Neutrophil (primary cell): ENCODE data around the gene RIOX2.

Experiments used
- H3K27ac ChIP-seq: fragments of 200-600 bp; sonication (generic); 2 replicates; pipeline ENCODE4 v1.5.1; 2016; ENCODE audit warnings: mild to moderate bottlenecking, moderate library complexity
- H3K27me3 ChIP-seq: fragments of 200-600 bp; sonication (generic); 2 replicates; pipeline ENCODE4 v1.6.0; 2016; ENCODE audit warnings: mild to moderate bottlenecking
- H3K36me3 ChIP-seq: fragments of 200-600 bp; sonication (generic); 2 replicates; pipeline ENCODE4 v1.5.1; 2017
- H3K4me1 ChIP-seq, 2 experiments: fragments of 200-600 bp in 1 of 2; sonication (generic) in 1 of 2; 1 replicate in 1 of 2; 2 replicates in 1 of 2; pipeline versions ENCODE4 v1.5.1 to v1.6.1; 2013 to 2016; ENCODE audit warnings: low read depth in 1 of 2, low read length in 1 of 2, mild to moderate bottlenecking in 1 of 2, moderate library complexity in 1 of 2; ENCODE audit not compliant: control insufficient read depth in 1 of 2, insufficient read depth in 1 of 2
- H3K4me3 ChIP-seq, 2 experiments: fragments of 200-600 bp in 1 of 2; sonication (generic) in 1 of 2; 1 replicate in 1 of 2; 2 replicates in 1 of 2; pipeline ENCODE4 v1.5.1; 2013 to 2016; ENCODE audit warnings: low read depth in 1 of 2, low read length in 1 of 2, mild to moderate bottlenecking in 1 of 2, moderate library complexity in 1 of 2
- H3K9me3 ChIP-seq: fragments of 200-600 bp; sonication (generic); 2 replicates; pipeline ENCODE4 v1.5.1; 2016
- CTCF ChIP-seq: fragments of 200-600 bp; sonication (generic); IDR thresholded peaks from 2 replicates; pipeline ENCODE4 v1.5.1; 2016; ENCODE audit warnings: antibody characterized with exemption

Gene RIOX2

GRCh38 chr3:97988784-97989568, 16.7 kb upstream of the RIOX2 start:
- no peak for TF ChIP-seq CTCF
- no peaks in the 10 kb centered on the region for H3K27me3 ChIP-seq
- H3K9me3 ChIP-seq: no peaks in the 10 kb centered on the region
- H3K36me3 ChIP-seq: no peaks in the 10 kb centered on the region
- H3K27ac ChIP-seq: no peak overlapping the region
- no peak overlapping the region for H3K4me3 ChIP-seq
- H3K4me1 ChIP-seq: no peaks in the 10 kb centered on the region

GRCh38 chr3:97987306-97987705, 15.1 kb upstream of the RIOX2 start:
- Histone ChIP-seq H3K27ac (no peak overlapping the region), H3K4me3 (no peak overlapping the region), H3K36me3 (no peaks in the 10 kb centered on the region), H3K4me1 (no peaks in the 10 kb centered on the region), H3K27me3 (no peaks in the 10 kb centered on the region), H3K9me3 (no peaks in the 10 kb centered on the region)
- TF ChIP-seq CTCF: no peak

- H3K9me3 ChIP-seq: no peaks in the 10 kb centered on the region
- no peak overlapping the region for H3K27ac ChIP-seq
- H3K4me1 ChIP-seq: no peaks in the 10 kb centered on the region
- no peak for TF ChIP-seq CTCF
- no peaks in the 10 kb centered on the region for H3K36me3 ChIP-seq
- no peak overlapping the region for H3K4me3 ChIP-seq
- no peaks in the 10 kb centered on the region for H3K27me3 ChIP-seq
These were observed 11.8 kb upstream of the RIOX2 start for GRCh38 chr3:97983933-97984491.

- no peaks in the 10 kb centered on the region for H3K9me3 ChIP-seq
- no peak for TF ChIP-seq CTCF
- no peak overlapping the region for H3K4me3 ChIP-seq
- H3K27ac ChIP-seq: no peak overlapping the region
- H3K36me3 ChIP-seq: no peaks in the 10 kb centered on the region
- H3K27me3 ChIP-seq: no peaks in the 10 kb centered on the region
- no peaks in the 10 kb centered on the region for H3K4me1 ChIP-seq
These were observed 9.7 kb upstream of the RIOX2 start for GRCh38 chr3:97981886-97982285.

- H3K4me1 ChIP-seq: no peaks in the 10 kb centered on the region
- H3K27me3 ChIP-seq: peaks cover 7% of the 10 kb centered on the region
- H3K36me3 ChIP-seq: no peaks in the 10 kb centered on the region
- no peak overlapping the region for H3K27ac ChIP-seq
- TF ChIP-seq CTCF: no peak
- no peak overlapping the region for H3K4me3 ChIP-seq
- H3K9me3 ChIP-seq: no peaks in the 10 kb centered on the region
These were observed 7.4 kb upstream of the RIOX2 start for GRCh38 chr3:97979610-97980009.
